Stimulated activated CD4-positive, alpha-beta T cell treated with anti-CD3 and anti-CD28 coated beads, TNF-alpha, amount 100 ng/mL, for 4 hours (primary cell): ENCODE measurements around the gene SYNE3.
"Not testable (repeated sequence)": the region's sequence is repeated elsewhere in the genome, so short reads cannot be mapped to it uniquely, and the experiment has no call there.

ENCODE experiments used
- DNase-seq, 3 experiments: peaks; one replicate each; pipeline ENCODE4 v3.0.0-alpha.2; 2020; ENCODE audit warnings: low read depth in 3 of 3

SYNE3 gene

DNA sequence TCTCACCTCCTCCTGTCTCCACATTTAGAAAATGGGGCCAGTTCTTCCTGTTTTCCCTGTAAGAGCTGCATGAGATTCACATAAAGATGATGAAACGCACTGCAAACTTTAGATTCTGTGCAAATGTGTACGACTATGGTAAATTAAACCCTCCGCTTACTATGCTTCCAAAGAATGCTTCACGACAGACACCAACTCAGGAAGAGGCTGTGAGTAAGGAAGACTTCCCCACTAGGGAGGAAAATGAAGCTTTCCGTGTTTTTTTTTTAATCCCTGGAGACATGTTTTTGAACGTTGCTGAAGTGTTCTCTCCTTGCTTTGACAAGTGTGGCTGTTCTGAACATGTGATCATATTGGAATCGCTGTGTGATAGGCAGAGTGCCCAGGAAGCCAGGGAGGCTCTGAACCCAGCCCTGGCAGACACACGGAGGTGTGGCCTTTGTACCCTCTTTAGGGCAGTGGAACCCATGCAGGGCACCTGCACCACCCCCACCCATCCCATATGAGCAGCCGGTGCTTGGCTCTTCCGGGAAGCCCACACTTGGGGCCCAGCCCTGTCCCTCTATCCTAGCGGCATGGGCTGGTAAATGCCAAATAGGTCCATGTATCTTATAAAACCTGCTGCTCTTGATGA lies 7.5 kb upstream of the SYNE3 start:
- DNase-seq: no peak

GRCh38 chr14:95523051-95523814 lies 6.8 kb upstream of the SYNE3 start:
- DNase-seq: no peak

- DNase-seq: no peak
These were observed 6.1 kb upstream of the SYNE3 start for GRCh38 chr14:95522556-95522955.

DNA sequence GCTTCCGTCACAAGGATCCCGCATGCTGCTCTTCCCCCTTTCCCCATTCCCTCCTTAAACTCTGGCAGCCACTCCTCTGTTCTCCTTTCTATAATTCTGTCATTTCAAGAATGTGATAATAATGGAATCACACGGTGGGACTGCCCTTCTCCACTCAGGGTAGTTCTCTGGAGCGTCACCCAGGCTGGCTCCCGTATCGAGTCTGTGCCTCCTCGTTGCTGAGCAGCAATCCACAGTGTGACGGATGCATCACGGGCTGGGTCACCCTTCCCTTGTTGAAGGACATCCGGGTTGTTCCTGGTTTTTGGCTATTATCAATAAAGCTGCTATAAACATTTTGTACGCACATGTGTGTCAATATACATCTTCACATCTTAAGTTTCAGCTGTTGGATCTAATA lies 5.7 kb upstream of the SYNE3 start:
- no peak for DNase-seq

GRCh38 chr14:95521001-95521400 lies 4.6 kb upstream of the SYNE3 start:
- no peak for DNase-seq

DNA sequence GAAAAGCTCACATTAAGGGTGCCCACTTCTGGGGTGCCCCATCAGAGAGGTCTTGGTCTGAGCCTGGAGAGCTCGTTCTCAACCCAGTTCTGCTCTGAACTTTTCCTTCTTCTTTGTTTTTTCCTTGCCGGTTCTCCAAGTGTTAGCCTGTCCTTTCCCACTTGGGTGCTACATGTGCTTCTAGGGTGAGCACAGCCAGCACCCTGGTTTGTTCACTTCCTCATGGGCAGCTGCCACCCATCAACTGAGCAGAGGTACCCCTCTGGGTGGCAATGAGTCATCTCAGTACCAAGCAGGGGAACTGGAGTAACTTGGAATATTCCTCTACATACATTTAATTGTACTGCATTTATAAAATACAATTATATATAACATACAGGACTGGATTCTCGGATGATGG lies 3.9 kb upstream of the SYNE3 start:
- no peak for DNase-seq

GRCh38 chr14:95519699-95520098 lies 3.2 kb upstream of the SYNE3 start:
- peak in 2 of 3 experiments; percentile 38 to 59 for DNase-seq

DNA sequence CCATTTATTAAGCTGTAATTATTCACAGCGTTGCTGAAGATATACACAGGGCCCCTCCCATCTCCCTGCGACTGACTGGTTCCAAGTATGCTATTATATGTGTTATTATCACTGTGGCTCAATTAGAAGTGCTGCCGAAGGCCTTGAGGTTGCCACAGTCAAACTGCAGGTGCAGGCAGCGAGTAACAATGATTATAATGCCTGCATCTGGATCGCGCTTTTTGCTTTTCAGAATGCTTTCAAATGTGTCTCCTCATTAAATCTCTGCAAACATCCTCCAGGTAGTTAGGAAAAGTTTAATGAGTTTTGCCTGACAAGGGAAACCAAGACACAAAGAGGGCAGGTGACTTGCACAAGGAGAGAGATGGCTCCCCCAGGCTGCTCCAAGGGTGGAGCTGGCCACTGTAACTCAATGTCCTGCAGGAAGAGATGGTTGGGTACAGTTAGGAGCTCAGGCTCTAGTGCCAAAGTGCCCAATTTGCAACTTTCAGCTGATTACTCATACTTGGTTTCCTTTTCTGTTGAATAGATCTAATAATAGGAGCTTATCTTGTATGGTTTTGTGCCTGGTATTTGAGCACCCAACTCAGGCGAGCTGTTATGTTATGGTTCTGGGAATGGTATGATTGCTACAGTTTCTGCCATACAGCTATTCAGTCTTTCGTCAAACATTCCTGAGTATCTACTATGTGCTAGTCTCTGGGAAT lies 1.7 kb upstream of the SYNE3 start:
- DNase-seq: no peak

- peak; percentile 57 to 66 (median 64) for DNase-seq
These were observed 576 bp downstream of the SYNE3 start for GRCh38 chr14:95515596-95516552.

DNA sequence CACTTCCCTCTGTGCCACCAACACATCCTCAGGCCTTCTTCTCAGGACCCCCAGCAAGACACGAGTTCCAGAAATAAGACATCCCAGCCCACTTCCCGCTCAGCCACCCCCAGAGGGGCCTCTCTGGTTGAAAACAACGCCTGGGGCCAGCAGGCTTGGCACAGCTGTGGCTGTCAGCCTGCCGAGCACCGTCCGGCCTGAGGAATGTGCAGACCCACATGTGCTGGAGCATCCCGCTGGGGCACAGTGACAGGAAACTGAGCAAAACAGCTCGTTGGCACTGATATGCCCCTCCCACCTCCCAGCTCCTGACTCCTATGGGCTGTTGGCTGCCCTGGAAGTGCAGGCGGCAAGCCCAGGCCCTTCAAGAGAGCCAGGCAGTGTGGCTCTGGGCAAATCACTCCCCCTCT lies 1.4 kb downstream of the SYNE3 start:
- DNase-seq: no peak

DNA sequence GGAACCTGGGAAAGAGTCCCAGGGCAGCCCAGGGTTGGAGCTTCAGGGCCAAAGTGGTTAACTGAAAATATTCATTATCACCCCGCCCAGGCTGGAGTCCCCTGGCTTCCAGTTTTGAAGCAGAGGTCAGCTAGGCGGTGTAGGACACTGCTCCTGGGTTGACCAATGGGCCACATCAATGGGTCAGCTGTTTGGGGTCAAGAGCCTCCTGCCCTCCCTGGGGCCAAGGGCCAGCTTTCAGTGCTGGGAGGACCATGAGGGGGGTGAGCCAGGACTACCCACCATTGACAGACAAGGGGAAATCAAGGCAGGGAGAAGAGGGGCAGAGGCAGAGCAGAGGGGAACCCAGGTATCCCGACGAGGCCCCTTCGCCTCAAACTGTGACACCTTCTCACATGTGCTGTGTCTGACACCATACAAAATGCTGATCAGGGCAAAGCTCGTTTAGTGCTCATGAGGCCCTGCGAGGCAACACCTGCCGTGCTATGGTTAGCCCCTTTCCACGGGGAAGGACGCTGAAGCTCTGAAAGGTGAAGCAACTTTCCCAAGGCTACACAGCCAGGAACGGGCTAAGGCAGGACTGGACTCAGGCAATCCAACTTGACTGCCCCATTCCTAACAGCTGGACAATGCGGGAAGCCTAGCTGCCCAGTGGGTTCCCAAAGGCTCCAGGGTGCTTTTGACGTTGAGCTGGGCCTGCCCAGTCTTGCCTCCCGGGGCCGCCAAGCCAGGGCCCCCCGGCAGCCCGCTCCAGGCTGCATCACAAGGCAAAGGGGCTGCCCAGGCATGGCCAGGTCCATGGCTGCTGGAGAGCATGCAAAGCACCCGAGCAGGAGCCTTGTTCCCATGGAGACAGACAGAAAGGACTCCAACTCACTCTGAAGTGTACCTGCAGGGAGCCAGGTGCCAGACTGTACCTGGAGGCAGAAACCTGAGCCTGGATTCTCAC lies 2.0 kb downstream of the SYNE3 start:
- no peak for DNase-seq

- no peak for DNase-seq
These were observed 3.2 kb downstream of the SYNE3 start for GRCh38 chr14:95513291-95513690.

- no peak for DNase-seq
These were observed 4.8 kb downstream of the SYNE3 start for GRCh38 chr14:95511687-95512086.

DNA sequence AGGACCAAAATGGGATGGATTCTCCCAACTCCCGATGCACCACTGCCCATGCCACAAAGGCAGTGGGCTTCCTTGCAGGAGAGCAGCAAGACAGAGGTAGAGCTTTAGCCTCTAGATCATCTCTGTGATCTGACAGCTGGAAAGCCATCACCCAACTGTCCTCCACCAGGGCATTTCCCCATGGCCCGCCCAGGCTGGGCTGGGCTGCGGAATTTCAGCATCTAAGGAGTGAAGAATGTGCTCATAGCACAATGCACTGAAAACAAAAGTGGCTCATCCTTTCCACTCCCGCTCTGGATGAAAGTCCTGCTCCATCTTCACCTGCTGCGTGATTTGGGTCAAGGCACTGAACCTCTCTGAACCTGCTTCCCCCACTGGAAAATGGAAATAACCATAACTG lies 5.6 kb downstream of the SYNE3 start:
- DNase-seq: no peak

GRCh38 chr14:95510344-95510743 lies 6.1 kb downstream of the SYNE3 start:
- not testable (repeated sequence) for DNase-seq

DNA sequence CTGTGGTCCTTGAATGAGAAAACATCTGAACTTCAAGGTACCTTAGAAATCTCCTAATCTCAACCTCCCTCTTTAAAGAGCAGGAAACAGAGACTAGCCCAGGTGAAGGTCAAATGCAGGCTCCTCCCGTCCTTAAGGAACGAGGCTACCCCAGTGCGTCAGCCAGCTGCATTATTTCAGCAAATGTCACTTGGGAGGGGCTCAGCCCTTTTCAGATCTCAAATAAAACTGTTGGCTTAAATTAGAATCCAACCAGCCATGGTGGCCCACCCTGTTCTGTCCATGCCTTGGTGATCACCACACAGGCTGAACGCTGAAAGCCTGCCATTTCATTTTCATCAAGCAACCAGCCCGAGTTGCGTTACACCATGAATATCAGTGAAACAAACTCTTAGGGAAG lies 7.0 kb downstream of the SYNE3 start:
- DNase-seq: no peak

DNA sequence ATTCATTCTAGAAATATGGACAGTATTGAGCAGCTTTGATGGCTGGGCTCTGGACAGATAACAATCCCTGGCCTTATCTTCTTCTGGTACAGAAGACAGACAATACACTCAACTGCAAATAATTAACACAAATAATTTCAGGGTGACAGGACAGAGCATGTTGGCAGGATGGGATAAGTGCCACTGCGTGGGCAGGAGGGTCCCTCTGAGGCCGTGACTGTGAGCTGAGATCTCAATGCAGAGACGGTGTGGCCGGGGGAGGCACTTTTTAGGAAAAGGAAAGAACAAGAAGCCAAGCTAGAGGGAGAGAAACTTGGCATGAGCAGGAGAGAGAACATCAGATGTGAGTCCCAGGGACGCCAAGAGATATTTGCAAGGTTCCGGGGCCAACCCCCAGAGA lies 8.1 kb downstream of the SYNE3 start:
- DNase-seq: no peak

- no peak for DNase-seq
These were observed 8.7 kb downstream of the SYNE3 start for GRCh38 chr14:95507701-95508103.

DNA sequence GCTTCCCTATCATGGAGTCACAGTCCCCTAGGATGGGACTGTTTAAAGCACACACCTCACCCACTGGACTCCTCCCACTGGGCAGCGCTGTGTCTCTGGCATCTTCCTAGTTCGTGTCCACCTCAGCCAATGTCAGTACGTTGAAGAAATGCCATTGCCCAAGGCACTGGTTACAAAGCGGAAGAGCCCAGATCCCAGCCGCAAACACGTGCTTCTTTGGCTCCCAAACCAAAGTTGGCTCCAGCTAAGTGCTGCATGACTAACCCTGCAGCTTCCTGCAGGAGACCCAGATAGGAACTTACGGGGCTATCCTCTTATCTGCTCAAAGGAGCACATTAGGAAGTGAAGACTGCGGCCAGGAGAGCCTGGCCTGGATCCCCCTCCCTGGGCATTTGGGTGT lies 9.3 kb downstream of the SYNE3 start:
- DNase-seq: no peak

GRCh38 chr14:95505030-95505589 lies 11.3 kb downstream of the SYNE3 start:
- DNase-seq: no peak
